Fibroblast of pulmonary artery (primary cell): Measurements from ENCODE around the gene TMEM8B.

Experiments used
- DNase-seq: peaks from one replicate; pipeline ENCODE4 v3.0.0-alpha.2; 2010; ENCODE audit warnings: low read depth
- H3K4me3 ChIP-seq: replicated peaks from 2 replicates; pipeline ENCODE4 v1.5.1; 2011; ENCODE audit warnings: low read depth, mild to moderate bottlenecking, control low read depth, low read length, moderate library complexity
- TF ChIP-seq, protein P1 (sequence below): IDR thresholded peaks from 2 replicates; pipeline ENCODE4 v1.5.1; 2011; ENCODE audit warnings: mild to moderate bottlenecking, control low read depth, low read length, inconsistent platforms; ENCODE audit errors: missing control alignments

The TMEM8B gene

GRCh38 chr9:35839926-35840325, 10.9 kb downstream of the TMEM8B start:
- TF ChIP-seq, protein P1, sequence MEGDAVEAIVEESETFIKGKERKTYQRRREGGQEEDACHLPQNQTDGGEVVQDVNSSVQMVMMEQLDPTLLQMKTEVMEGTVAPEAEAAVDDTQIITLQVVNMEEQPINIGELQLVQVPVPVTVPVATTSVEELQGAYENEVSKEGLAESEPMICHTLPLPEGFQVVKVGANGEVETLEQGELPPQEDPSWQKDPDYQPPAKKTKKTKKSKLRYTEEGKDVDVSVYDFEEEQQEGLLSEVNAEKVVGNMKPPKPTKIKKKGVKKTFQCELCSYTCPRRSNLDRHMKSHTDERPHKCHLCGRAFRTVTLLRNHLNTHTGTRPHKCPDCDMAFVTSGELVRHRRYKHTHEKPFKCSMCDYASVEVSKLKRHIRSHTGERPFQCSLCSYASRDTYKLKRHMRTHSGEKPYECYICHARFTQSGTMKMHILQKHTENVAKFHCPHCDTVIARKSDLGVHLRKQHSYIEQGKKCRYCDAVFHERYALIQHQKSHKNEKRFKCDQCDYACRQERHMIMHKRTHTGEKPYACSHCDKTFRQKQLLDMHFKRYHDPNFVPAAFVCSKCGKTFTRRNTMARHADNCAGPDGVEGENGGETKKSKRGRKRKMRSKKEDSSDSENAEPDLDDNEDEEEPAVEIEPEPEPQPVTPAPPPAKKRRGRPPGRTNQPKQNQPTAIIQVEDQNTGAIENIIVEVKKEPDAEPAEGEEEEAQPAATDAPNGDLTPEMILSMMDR = no peak
- DNase-seq = no peak
- no peak overlapping the region for H3K4me3 ChIP-seq

GRCh38 chr9:35840881-35841644, 12.0 kb downstream of the TMEM8B start:
- no peak for DNase-seq
- H3K4me3 ChIP-seq = no peak overlapping the region
- TF ChIP-seq, protein P1 = no peak

DNA sequence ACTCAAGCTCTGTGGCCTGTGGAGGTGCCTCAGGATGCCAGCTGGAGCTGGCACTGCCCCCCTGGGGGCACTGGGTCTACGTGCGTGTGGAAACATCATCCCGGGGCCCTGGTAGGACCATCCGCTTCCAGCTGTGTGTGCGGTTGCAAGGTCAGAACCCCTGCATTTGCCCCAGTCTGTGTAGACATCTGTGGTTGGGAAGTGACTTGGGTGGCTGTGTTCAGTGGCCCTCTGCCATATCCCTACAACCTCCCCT, 12.5 kb downstream of the TMEM8B start:
- TF ChIP-seq, protein P1 = no peak
- no peak for DNase-seq
- no peak overlapping the region for H3K4me3 ChIP-seq

GRCh38 chr9:35842020-35842745, 13.2 kb downstream of the TMEM8B start:
- TF ChIP-seq, protein P1 = no peak
- H3K4me3 ChIP-seq = no peak overlapping the region
- DNase-seq = no peak

DNA sequence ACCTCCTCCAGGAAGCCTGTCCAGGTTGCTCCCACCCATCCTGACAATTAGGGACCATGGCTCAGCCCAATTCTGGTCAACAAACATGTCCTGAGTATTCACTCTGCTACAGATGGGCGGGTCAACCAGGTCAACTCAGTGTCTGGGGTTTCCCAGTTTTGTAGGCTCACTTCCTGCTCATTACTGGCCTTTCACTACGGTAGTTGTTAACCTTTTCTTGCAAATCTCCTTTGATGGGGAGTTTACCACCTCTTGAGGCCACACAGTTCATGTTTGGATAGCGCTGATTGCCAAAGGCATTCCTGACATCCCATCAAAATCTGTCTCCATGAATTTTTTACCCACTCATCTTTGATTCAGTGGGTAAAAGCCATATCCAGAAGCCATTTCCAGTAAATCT, 13.8 kb downstream of the TMEM8B start:
- TF ChIP-seq, protein P1 = no peak
- H3K4me3 ChIP-seq = no peak overlapping the region
- no peak for DNase-seq

- TF ChIP-seq, protein P1 = no peak
- peak; percentile 93 for DNase-seq
- H3K4me3 ChIP-seq = no peak overlapping the region
These were observed 15.7 kb downstream of the TMEM8B start for GRCh38 chr9:35844628-35845270.
